HFFc6 (cell line): ENCODE measurements around the gene CATSPERZ. TPM values are rescaled to one million over a fixed set of nuclear protein-coding genes. Genes with fewer than 3 reads are reported as not detected.

Experiments
- DNase-seq: peaks from one replicate; pipeline ENCODE4 v3.0.0-alpha.2; 2018
- H3K27ac Mint-ChIP-seq: 2 replicates; pipeline ENCODE4 v1.8.0; 2020; ENCODE audit warnings: mild to moderate bottlenecking, mixed read lengths
- H3K27me3 Mint-ChIP-seq: 2 replicates; pipeline ENCODE4 v1.8.0; 2021; ENCODE audit warnings: mild to moderate bottlenecking, moderate library complexity, mixed read lengths; ENCODE audit not compliant: insufficient read depth
- H3K36me3 Mint-ChIP-seq: 2 replicates; pipeline ENCODE4 v1.8.0; 2021; ENCODE audit warnings: low read depth, mixed read lengths
- H3K4me1 Mint-ChIP-seq: 2 replicates; pipeline ENCODE4 v1.8.0; 2020; ENCODE audit warnings: low read depth, mixed read lengths
- H3K4me3 Mint-ChIP-seq: 2 replicates; pipeline ENCODE4 v1.8.0; 2020; ENCODE audit warnings: mild to moderate bottlenecking, moderate library complexity, mixed read lengths
- H3K9me3 Mint-ChIP-seq: 2 replicates; pipeline ENCODE4 v1.8.0; 2020; ENCODE audit warnings: mild to moderate bottlenecking, mixed read lengths
- total RNA-seq, 6 experiments: library from RNA; stranded (reverse); fragmentation: NEBNext Ultra II Directional; extraction: Animal tissue kit (Norgen Biotek cat#: 25700); gene quantifications; 2 replicates in 1 of 6; 3 replicates in 5 of 6; pipeline ENCODE4 v1.2.3, GENCODE V29; 2021
- TF ChIP-seq, protein P1 (sequence below): fragments of 200-600 bp; sonication (generic); IDR thresholded peaks from 2 replicates; pipeline ENCODE4 v1.5.0; 2021; ENCODE audit warnings: antibody characterized with exemption, mild to moderate bottlenecking

CATSPERZ gene
- total RNA-seq, 6 experiments from 2014 or later, result 0.31 TPM; not detected in 5

DNA sequence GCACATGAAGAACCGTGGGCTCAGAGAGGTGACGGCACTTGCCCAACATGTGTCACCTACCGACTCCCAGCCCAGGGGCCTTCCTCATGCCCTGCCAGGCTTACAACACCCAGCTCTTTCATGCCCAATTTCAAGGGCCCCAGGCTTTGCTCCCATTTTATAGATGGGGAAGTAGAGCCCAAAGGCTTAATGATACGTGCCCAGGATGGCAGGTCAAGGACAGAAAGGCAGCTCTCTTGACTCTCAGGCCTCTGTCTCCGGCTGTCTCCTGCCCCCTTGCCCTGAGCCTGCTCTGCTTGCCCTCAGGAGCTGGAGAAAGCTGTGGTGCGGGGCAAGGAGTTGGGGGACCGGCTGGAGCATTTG lies 48.8 kb downstream of the CATSPERZ start:
- TF ChIP-seq, protein P1, sequence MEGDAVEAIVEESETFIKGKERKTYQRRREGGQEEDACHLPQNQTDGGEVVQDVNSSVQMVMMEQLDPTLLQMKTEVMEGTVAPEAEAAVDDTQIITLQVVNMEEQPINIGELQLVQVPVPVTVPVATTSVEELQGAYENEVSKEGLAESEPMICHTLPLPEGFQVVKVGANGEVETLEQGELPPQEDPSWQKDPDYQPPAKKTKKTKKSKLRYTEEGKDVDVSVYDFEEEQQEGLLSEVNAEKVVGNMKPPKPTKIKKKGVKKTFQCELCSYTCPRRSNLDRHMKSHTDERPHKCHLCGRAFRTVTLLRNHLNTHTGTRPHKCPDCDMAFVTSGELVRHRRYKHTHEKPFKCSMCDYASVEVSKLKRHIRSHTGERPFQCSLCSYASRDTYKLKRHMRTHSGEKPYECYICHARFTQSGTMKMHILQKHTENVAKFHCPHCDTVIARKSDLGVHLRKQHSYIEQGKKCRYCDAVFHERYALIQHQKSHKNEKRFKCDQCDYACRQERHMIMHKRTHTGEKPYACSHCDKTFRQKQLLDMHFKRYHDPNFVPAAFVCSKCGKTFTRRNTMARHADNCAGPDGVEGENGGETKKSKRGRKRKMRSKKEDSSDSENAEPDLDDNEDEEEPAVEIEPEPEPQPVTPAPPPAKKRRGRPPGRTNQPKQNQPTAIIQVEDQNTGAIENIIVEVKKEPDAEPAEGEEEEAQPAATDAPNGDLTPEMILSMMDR, result no peak
- Mint-ChIP-seq H3K4me1 (no peaks in the 10 kb centered on the region), H3K9me3 (no peaks in the 10 kb centered on the region), H3K27me3 (peaks cover 8% of the 10 kb centered on the region), H3K36me3 (no peaks in the 10 kb centered on the region), H3K27ac (no peak overlapping the region), H3K4me3 (no peak overlapping the region)
- DNase-seq, result no peak

DNA sequence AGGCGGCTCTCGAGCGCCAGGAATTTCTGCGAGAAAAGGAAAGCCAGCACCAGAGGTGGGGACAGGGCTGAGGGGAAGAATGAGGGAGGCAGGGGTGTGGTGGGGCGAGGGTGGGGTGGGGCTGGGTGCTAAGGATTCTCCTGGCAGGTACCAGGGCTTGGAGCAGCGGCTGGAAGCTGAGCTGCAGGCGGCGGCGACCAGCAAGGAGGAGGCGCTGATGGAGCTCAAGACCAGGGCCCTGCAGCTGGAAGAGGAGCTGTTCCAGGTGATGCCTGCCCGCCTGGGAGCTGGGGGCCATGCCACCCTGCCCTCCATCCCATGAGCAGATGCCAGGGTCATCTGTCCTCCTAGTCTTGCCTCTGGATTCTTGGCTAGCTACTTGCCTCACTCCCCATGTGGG lies 49.2 kb downstream of the CATSPERZ start:
- no peak for DNase-seq
- Mint-ChIP-seq H3K36me3 (no peaks in the 10 kb centered on the region), H3K9me3 (no peaks in the 10 kb centered on the region), H3K27me3 (peaks cover 8% of the 10 kb centered on the region), H3K27ac (no peak overlapping the region), H3K4me3 (no peak overlapping the region), H3K4me1 (no peaks in the 10 kb centered on the region)
- TF ChIP-seq, protein P1, result no peak

DNA sequence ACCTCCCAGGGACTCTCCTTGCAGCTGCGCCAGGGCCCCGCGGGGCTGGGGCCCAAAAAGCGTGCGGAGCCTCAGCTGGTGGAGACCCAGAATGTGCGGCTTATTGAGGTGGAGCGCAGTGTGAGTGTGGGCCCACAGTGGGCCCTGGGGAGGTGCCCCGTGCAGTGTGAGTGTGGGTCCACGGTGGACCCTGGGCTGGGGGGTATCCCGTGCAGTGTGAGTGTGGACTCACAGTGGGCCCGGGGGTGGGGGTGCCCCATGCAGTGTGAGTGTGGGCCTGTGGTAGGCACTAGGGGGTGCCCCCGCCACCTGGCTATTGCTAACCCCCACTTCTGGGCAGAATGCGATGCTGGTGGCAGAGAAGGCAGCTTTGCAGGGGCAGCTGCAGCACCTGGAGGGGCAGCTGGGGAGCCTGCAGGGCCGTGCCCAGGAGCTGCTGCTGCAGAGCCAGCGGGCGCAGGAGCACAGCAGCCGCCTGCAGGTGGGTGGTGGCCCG lies 51.0 kb downstream of the CATSPERZ start:
- Mint-ChIP-seq H3K27me3 (peaks cover 4% of the 10 kb centered on the region), H3K9me3 (no peaks in the 10 kb centered on the region), H3K27ac (no peak overlapping the region), H3K4me3 (no peak overlapping the region), H3K4me1 (peaks cover 6% of the 10 kb centered on the region; the same call in 1 of the 2 replicates), H3K36me3 (no peaks in the 10 kb centered on the region)
- no peak for DNase-seq
- TF ChIP-seq, protein P1, result peak; percentile 5; the same call in 1 of the 2 replicates

DNA sequence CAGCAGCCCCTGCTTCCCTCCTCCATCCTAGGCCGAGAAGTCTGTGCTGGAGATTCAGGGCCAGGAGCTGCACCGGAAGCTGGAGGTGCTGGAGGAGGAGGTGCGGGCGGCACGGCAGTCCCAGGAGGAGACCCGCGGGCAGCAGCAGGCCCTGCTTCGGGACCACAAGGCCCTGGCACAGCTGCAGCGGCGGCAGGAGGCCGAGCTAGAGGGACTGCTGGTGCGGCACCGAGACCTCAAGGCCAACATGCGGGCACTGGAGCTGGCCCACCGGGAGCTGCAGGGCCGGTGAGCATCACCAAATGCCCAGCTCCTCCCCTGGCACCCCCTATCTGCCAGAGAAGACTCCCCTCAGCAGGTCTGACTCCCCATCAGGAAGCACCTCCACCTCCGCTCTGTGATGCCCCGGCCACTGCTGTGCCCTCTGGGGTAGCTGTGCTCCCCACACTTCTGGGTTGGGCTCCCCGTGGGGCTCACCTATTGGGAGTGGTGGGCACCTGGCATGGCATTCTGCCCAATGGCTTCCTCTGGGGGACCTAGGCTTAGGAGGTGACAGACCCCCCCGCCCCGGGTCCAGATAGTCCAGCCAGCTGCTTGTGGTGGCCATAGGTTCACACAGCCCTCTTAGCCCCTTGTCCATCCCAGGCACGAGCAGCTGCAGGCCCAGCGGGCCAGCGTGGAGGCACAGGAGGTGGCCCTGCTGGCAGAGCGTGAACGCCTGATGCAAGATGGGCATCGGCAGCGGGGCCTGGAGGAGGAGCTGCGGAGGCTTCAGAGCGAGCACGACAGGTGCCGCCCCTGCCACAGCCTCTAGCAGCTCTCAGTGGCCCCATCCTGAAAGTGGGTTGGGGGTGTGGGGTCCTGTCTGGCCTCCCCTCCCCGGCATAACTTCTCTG lies 52.2 kb downstream of the CATSPERZ start:
- H3K9me3 Mint-ChIP-seq, result no peaks in the 10 kb centered on the region
- peaks cover 12% of the 10 kb centered on the region for H3K4me1 Mint-ChIP-seq
- no peaks in the 10 kb centered on the region for H3K36me3 Mint-ChIP-seq
- no peak for DNase-seq
- TF ChIP-seq, protein P1, result no peak
- no peak overlapping the region for H3K27ac Mint-ChIP-seq
- peaks cover 4% of the 10 kb centered on the region for H3K27me3 Mint-ChIP-seq
- H3K4me3 Mint-ChIP-seq, result no peak overlapping the region

DNA sequence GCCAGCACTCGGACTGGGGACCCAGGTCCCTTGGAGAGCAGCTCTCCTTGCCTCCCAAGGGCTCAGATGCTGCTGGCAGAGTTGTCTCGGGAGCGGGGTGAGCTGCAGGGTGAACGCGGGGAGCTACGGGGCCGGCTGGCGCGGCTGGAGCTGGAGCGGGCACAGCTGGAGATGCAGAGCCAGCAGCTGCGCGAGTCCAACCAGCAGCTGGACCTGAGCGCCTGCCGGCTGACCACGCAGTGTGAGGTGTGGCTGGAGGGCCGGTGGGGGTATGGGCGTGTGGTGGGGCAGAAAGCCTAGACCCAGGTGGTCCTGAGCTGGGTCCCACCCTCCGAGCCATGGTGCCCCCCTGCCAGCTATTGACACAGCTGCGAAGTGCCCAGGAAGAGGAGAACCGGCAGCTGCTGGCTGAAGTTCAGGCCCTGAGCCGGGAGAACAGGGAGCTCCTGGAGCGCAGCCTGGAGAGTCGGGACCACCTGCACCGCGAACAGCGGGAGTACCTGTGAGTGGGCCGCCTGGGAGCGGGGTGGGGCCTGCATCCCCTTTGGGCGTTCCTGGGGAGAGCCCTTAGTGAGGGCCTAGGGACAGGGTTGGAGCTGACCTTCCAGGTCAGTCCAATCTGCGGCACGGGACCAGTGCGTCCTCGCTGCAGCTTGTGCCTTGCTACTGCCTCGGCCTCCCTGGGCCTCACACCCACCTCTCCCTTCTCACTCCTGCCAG lies 53.0 kb downstream of the CATSPERZ start:
- TF ChIP-seq, protein P1, result no peak
- Mint-ChIP-seq H3K27me3 (peaks cover 2% of the 10 kb centered on the region; the same call in 1 of the 2 replicates), H3K4me3 (no peak overlapping the region), H3K4me1 (peaks cover 19% of the 10 kb centered on the region), H3K9me3 (no peaks in the 10 kb centered on the region), H3K27ac (no peak overlapping the region), H3K36me3 (no peaks in the 10 kb centered on the region)
- DNase-seq, result no peak
